Neural progenitor cell (in vitro differentiated cells): ENCODE data around the gene D2HGDH. TPM values are rescaled to one million over a fixed set of nuclear protein-coding genes. Genes with fewer than 3 reads are reported as not detected.
"Not testable (repeated sequence)": the region's sequence is repeated elsewhere in the genome, so short reads cannot be mapped to it uniquely, and the experiment has no call there.

Experiments used
- DNase-seq: peaks from one replicate; pipeline ENCODE4 v3.0.0-alpha.2; 2016; ENCODE audit warnings: low spot score
- H2AFZ ChIP-seq: fragments of 200-600 bp; sonication (generic); replicated peaks from 2 replicates; pipeline ENCODE4 v1.6.1; 2016; ENCODE audit warnings: antibody characterized with exemption
- H3F3A ChIP-seq: fragments of 200-600 bp; sonication (generic); 2 replicates; pipeline ENCODE4 v1.6.1; 2016; ENCODE audit warnings: antibody characterized with exemption, low read depth
- H3K27ac ChIP-seq: fragments of 200-600 bp; sonication (generic); 2 replicates; pipeline ENCODE4 v1.5.1; 2016; ENCODE audit warnings: mild to moderate bottlenecking
- H3K27me3 ChIP-seq: fragments of 200-600 bp; sonication (generic); 2 replicates; pipeline ENCODE4 v1.6.1; 2016; ENCODE audit warnings: mild to moderate bottlenecking, moderate library complexity
- H3K36me3 ChIP-seq: fragments of 200-600 bp; sonication (generic); 2 replicates; pipeline ENCODE4 v1.5.1; 2016
- H3K4me1 ChIP-seq: fragments of 200-600 bp; sonication (generic); 2 replicates; pipeline ENCODE4 v1.6.1; 2016; ENCODE audit warnings: mixed run types
- H3K4me2 ChIP-seq: fragments of 200-600 bp; sonication (generic); 2 replicates; pipeline ENCODE4 v1.6.1; 2016
- H3K4me3 ChIP-seq: fragments of 200-600 bp; sonication (generic); 2 replicates; pipeline ENCODE4 v1.5.1; 2016
- H3K79me2 ChIP-seq: fragments of 200-600 bp; sonication (generic); 2 replicates; pipeline ENCODE4 v1.6.1; 2016; ENCODE audit warnings: low read depth
- H3K9ac ChIP-seq: fragments of 200-600 bp; sonication (generic); 2 replicates; pipeline ENCODE4 v1.6.1; 2016
- H3K9me3 ChIP-seq: fragments of 200-600 bp; sonication (generic); 2 replicates; pipeline ENCODE4 v1.5.1; 2016; ENCODE audit warnings: low read depth
- H4K20me1 ChIP-seq: fragments of 200-600 bp; sonication (generic); 2 replicates; pipeline ENCODE4 v1.6.1; 2016; ENCODE audit warnings: low read depth
- H3K27ac Mint-ChIP-seq: 3 replicates; pipeline ENCODE4 v1.8.0; 2021; ENCODE audit warnings: mixed read lengths
- H3K27me3 Mint-ChIP-seq: 2 replicates; pipeline ENCODE4 v1.8.0; 2022; ENCODE audit warnings: low read depth, mild to moderate bottlenecking, inconsistent platforms, moderate library complexity, mixed read lengths; ENCODE audit not compliant: insufficient read depth
- H3K36me3 Mint-ChIP-seq: 3 replicates; pipeline ENCODE4 v1.8.0; 2021; ENCODE audit warnings: mixed read lengths
- H3K4me1 Mint-ChIP-seq: 3 replicates; pipeline ENCODE4 v1.8.0; 2021; ENCODE audit warnings: mixed read lengths
- H3K4me3 Mint-ChIP-seq: 3 replicates; pipeline ENCODE4 v1.8.0; 2021; ENCODE audit warnings: mild to moderate bottlenecking, moderate library complexity, mixed read lengths
- H3K9me3 Mint-ChIP-seq: 3 replicates; pipeline ENCODE4 v1.8.0; 2020; ENCODE audit warnings: mixed read lengths
- CTCF ChIP-seq: fragments of 200-600 bp; sonication (generic); IDR thresholded peaks from 2 replicates; pipeline ENCODE4 v1.5.1; 2017; ENCODE audit warnings: antibody characterized with exemption, mild to moderate bottlenecking
- EZH2 ChIP-seq: fragments of 200-600 bp; sonication (generic); IDR thresholded peaks from 2 replicates; pipeline ENCODE4 v1.6.1; 2017; ENCODE audit warnings: antibody characterized with exemption, mild to moderate bottlenecking, moderate library complexity
- EZH2phosphoT487 ChIP-seq: fragments of 200-600 bp; sonication (generic); IDR thresholded peaks from 2 replicates; pipeline ENCODE4 v1.6.1; 2017; ENCODE audit warnings: antibody characterized with exemption
- total RNA-seq: library from RNA; depleted of rRNA; stranded (reverse); fragments of >200 nt; gene quantifications from 2 replicates; pipeline ENCODE4 v1.2.3, GENCODE V29; 2015; ENCODE audit warnings: low replicate concordance

D2HGDH gene
- total RNA-seq, 1 donor from 2014 or later = 3.5 TPM

DNA sequence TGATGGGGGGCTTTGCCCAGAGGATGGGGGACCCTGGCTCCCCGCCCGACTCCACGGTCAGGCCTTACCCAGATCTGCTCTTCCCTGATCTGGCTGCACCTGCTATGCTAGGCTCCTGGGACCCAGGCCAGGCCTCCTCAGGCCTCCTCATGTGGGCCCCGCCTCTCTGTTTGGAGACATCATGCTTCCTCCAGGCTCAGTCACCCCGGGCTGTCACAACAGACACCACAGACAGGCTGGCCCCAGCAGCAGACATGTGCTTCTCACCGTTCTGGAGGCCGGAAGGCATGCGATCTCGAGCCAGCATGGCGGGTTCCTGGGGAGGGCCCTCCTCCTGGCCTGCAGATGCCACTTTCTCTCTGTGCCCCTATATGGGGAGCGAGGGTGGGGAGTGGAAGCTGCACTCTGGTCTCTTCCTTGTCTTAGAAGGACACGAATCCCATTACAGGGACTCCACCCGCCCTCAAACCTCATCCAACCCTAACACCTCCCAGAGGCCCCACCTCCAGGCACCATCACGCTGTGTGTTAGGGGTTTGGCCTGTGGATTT, 63.7 kb downstream of the D2HGDH start:
- H2AFZ ChIP-seq = no peak overlapping the region
- no peak for TF ChIP-seq CTCF
- TF ChIP-seq EZH2 = no peak
- no peak for TF ChIP-seq EZH2phosphoT487
- DNase-seq = no peak
- H3F3A ChIP-seq = no peaks in the 10 kb centered on the region
- no peaks in the 10 kb centered on the region for H4K20me1 ChIP-seq
- H3K36me3 ChIP-seq = no peaks in the 10 kb centered on the region
- no peaks in the 10 kb centered on the region for H3K9me3 ChIP-seq
- H3K9me3 Mint-ChIP-seq = peaks cover 8% of the 10 kb centered on the region
- H3K27me3 Mint-ChIP-seq = peaks cover 9% of the 10 kb centered on the region
- no peak overlapping the region for H3K4me3 ChIP-seq
- H3K4me1 ChIP-seq = no peaks in the 10 kb centered on the region
- H3K27me3 ChIP-seq = peaks cover 5% of the 10 kb centered on the region
- H3K4me2 ChIP-seq = no peak overlapping the region
- no peaks in the 10 kb centered on the region for H3K79me2 ChIP-seq
- no peaks in the 10 kb centered on the region for H3K4me1 Mint-ChIP-seq
- H3K27ac Mint-ChIP-seq = no peak overlapping the region
- H3K4me3 Mint-ChIP-seq = no peak overlapping the region
- H3K9ac ChIP-seq = no peak overlapping the region
- H3K27ac ChIP-seq = no peak overlapping the region
- H3K36me3 Mint-ChIP-seq = peaks cover 2% of the 10 kb centered on the region

DNA sequence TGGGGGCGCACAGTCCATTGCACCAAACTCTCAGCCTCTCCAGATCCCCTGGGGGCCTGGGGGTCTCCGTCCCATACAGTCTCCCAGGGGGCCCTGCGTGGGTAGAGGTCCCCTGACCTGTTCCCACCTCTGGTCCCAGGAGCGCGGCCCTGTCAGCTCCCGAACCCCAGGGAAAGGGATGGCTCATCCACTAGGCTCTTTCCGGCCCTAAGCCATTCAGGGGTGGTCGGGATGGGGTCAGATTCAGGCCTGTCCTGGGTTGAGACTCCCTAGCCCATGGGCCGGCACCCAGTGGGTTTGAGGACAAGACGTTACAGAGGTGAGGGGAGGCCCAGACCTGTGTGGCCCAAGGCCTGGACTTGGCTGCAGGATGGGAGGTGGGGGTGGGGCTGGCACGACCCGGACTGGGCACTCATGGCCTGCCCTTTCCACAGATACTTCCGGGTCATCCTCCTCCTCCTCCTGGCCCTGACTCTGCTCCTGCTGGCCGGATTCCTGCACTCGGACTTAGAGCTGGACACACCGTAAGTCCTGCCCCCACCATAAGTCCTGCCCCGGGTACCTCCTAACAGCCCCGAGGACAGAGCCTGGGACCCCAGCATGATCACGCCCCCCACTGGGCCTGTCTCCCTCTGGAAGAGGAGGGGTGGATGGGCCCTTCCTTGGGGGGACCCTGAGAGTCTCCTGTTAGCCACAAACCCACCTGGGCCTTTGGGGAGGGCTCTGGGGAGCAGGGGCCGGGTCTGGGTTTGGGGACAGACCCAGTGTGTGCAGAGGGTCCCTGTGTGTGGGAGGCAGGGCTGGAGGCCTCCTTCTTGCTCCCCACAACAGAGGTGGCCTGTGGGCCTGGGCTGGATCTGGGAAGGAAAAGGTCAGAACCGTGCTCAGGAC, 64.4 kb downstream of the D2HGDH start:
- TF ChIP-seq EZH2phosphoT487 (no peak), CTCF (no peak), EZH2 (no peak)
- H3K4me1 ChIP-seq = no peaks in the 10 kb centered on the region
- no peak overlapping the region for H3K9ac ChIP-seq
- no peaks in the 10 kb centered on the region for H3F3A ChIP-seq
- H3K4me2 ChIP-seq = no peak overlapping the region
- H3K27me3 Mint-ChIP-seq = peaks cover 5% of the 10 kb centered on the region
- no peak overlapping the region for H3K4me3 Mint-ChIP-seq
- no peak overlapping the region for H3K4me3 ChIP-seq
- peaks cover 4% of the 10 kb centered on the region for H3K9me3 Mint-ChIP-seq
- H3K27ac ChIP-seq = no peak overlapping the region
- no peak overlapping the region for H2AFZ ChIP-seq
- no peaks in the 10 kb centered on the region for H4K20me1 ChIP-seq
- H3K4me1 Mint-ChIP-seq = no peaks in the 10 kb centered on the region
- no peaks in the 10 kb centered on the region for H3K36me3 Mint-ChIP-seq
- H3K27me3 ChIP-seq = peaks cover 13% of the 10 kb centered on the region
- no peak for DNase-seq
- H3K9me3 ChIP-seq = no peaks in the 10 kb centered on the region
- H3K36me3 ChIP-seq = no peaks in the 10 kb centered on the region
- no peaks in the 10 kb centered on the region for H3K79me2 ChIP-seq
- no peak overlapping the region for H3K27ac Mint-ChIP-seq

DNA sequence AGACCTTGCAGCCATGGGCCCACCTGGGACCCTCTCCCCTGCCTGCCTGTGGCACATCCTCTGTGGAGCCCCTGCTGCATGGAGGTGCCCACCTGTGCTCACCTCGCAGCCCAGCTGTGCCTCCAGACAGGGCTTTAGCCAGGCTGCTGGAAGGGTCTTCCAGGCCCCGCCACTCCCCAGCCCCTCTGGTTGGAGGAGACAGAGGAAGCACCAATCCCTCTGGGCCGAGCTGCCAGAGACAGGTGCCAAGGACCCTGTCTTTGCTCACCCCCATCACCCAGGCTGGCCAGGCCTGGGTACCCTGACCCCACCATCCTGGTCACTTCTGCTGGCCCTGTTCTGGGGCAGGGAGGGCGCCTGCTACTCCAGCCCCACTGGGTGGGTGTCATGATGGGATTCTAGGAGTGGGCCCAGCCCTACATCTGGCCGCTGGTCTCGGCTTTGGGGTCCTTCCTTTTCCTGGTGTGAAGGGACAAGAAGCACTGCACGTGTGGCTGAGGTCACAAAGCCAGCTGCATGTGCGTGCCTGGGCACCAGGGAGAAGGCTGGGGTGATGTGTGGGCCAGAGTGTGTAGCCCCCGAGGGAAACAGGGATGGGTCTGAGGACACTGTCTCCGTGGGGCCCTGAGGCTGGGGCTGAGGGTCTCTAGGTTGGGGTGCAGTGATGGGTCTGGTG, 65.2 kb downstream of the D2HGDH start:
- H3K27ac Mint-ChIP-seq = peak overlapping the region; percentile 60
- H3K9me3 ChIP-seq = no peaks in the 10 kb centered on the region
- no peak for DNase-seq

DNA sequence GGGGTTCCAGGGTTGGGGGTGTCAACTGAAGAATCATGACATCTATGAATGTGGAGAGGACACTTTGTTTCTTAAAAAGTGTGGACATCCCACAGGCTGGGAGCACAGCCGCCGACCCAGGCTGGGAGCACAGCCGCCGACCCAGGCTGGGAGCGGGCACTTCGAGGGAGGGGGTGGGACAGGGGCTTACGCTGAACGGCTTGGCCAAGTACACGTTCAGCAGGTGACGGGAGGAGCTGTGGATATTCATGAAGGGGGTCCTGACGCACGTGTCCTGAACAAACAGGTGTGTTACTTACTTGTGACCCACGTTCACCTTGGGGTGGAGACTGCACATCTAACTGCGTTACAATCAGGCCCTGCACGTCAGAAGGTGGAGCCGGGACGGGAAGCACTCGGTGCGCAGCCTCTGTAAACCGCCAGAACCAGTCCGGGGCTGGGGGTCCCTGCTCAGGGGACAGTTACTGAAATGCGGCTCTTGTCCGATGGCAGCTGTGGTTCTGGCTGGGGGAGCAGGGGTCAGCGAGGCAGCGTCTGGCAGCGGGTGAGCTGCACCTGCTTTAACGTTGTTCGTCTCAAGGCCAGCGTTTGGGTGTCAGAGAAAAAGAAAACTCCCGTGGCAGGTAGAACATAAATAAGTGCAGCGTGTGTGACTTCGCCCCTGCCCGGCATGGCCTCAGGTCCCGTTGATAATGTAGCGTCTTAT, 65.9 kb downstream of the D2HGDH start:
- not testable (repeated sequence) for H3K27me3 Mint-ChIP-seq, H4K20me1 ChIP-seq, H3K4me1 ChIP-seq, H3K79me2 ChIP-seq, H3K27ac ChIP-seq, H3K4me3 ChIP-seq, H3K4me2 ChIP-seq, H3K36me3 Mint-ChIP-seq, H3K9me3 ChIP-seq, DNase-seq, H3K9me3 Mint-ChIP-seq, H3K4me1 Mint-ChIP-seq, H2AFZ ChIP-seq, H3K36me3 ChIP-seq, H3K4me3 Mint-ChIP-seq, H3F3A ChIP-seq, H3K9ac ChIP-seq
- peaks cover 22% of the 10 kb centered on the region for H3K27me3 ChIP-seq
- peak overlapping the region; percentile 60 for H3K27ac Mint-ChIP-seq

More for the DNA sequence above, 65.2 kb downstream of the D2HGDH start:
- Histone ChIP-seq H3K27me3 (peaks cover 20% of the 10 kb centered on the region), H3F3A (no peaks in the 10 kb centered on the region), H4K20me1 (no peaks in the 10 kb centered on the region), H3K4me3 (no peak overlapping the region), H3K79me2 (no peaks in the 10 kb centered on the region), H3K4me2 (no peak overlapping the region), H2AFZ (no peak overlapping the region), H3K4me1 (peaks cover 4% of the 10 kb centered on the region), H3K27ac (no peak overlapping the region), H3K36me3 (no peaks in the 10 kb centered on the region), H3K9ac (no peak overlapping the region)
- TF ChIP-seq CTCF (no peak), EZH2phosphoT487 (no peak), EZH2 (no peak)
- Mint-ChIP-seq H3K4me3 (no peak overlapping the region), H3K4me1 (no peaks in the 10 kb centered on the region), H3K9me3 (peaks cover 4% of the 10 kb centered on the region), H3K27me3 (peaks cover 5% of the 10 kb centered on the region), H3K36me3 (no peaks in the 10 kb centered on the region)
